Measurements from ENCODE around the gene SSBP3.

DNA sequence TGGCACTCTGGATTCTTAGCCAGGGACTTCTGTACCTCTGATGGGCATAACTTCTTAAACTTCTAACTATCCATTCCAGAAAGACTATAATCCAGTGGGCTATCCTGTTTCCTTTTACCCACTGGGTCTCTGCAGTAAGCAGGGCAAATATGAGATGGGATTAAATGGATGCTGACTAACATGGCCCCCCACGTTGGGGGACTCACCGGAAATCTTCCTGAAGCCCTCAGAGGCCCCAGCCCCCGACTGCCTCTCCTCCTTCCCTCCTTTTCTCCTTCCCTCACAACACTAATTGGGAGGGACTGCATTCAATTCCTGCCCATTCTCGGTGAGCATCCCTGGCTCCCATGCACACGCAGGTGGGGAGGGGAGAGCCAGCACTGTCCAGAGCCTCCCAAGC lies 70.1 kb downstream of the SSBP3 start:
- TF ChIP-seq, protein P1, sequence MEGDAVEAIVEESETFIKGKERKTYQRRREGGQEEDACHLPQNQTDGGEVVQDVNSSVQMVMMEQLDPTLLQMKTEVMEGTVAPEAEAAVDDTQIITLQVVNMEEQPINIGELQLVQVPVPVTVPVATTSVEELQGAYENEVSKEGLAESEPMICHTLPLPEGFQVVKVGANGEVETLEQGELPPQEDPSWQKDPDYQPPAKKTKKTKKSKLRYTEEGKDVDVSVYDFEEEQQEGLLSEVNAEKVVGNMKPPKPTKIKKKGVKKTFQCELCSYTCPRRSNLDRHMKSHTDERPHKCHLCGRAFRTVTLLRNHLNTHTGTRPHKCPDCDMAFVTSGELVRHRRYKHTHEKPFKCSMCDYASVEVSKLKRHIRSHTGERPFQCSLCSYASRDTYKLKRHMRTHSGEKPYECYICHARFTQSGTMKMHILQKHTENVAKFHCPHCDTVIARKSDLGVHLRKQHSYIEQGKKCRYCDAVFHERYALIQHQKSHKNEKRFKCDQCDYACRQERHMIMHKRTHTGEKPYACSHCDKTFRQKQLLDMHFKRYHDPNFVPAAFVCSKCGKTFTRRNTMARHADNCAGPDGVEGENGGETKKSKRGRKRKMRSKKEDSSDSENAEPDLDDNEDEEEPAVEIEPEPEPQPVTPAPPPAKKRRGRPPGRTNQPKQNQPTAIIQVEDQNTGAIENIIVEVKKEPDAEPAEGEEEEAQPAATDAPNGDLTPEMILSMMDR (IDR thresholded peaks at IDR 0.05) = no peak
- no peak for TF ChIP-seq JUND (IDR thresholded peaks at IDR 0.05)
- TF ChIP-seq, protein P2, sequence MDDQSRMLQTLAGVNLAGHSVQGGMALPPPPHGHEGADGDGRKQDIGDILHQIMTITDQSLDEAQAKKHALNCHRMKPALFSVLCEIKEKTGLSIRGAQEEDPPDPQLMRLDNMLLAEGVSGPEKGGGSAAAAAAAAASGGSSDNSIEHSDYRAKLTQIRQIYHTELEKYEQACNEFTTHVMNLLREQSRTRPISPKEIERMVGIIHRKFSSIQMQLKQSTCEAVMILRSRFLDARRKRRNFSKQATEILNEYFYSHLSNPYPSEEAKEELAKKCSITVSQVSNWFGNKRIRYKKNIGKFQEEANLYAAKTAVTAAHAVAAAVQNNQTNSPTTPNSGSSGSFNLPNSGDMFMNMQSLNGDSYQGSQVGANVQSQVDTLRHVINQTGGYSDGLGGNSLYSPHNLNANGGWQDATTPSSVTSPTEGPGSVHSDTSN (IDR thresholded peaks at IDR 0.05) = no peak
- TF ChIP-seq TAF1 (IDR thresholded peaks at IDR 0.05; ENCODE audit: borderline replicate concordance, low read depth, low read length) = no peak
- no peak for TF ChIP-seq EZH2phosphoT487 (IDR thresholded peaks at IDR 0.05; ENCODE audit: borderline replicate concordance, low read depth)
